WTC11 (cell line): ENCODE results near the gene OR2C3.

Experiments used
- CREB1 ChIP-seq: sonication (generic); formaldehyde crosslinking; IDR thresholded peaks from 2 replicates; pipeline ENCODE4 v1.8.0; 2023; ENCODE audit warnings: mild to moderate bottlenecking, missing genetic modification reagents
- CREM ChIP-seq: sonication (generic); formaldehyde crosslinking; IDR thresholded peaks from 2 replicates; pipeline ENCODE4 v1.8.1; 2022; ENCODE audit warnings: mild to moderate bottlenecking, missing genetic modification reagents, moderate library complexity
- ZNF121 ChIP-seq: sonication (generic); formaldehyde crosslinking; IDR thresholded peaks from 2 replicates; pipeline ENCODE4 v1.8.0; 2023; ENCODE audit warnings: missing genetic modification reagents
- ZNF317 ChIP-seq: sonication (generic); formaldehyde crosslinking; IDR thresholded peaks from 2 replicates; pipeline ENCODE4 v1.8.1; 2023; ENCODE audit warnings: low read depth, mild to moderate bottlenecking, moderate library complexity, missing genetic modification reagents, borderline replicate concordance
- TF ChIP-seq, protein P1 (sequence below): fragments of 250-450 bp; sonication (Bioruptor Pico); IDR thresholded peaks from 2 replicates; pipeline ENCODE4 v1.9.0; 2021; ENCODE audit warnings: mild to moderate bottlenecking
- TF ChIP-seq, protein P2 (sequence below): sonication (generic); formaldehyde crosslinking; IDR thresholded peaks from 2 replicates; pipeline ENCODE4 v1.8.1; 2023; ENCODE audit warnings: mild to moderate bottlenecking, missing genetic modification reagents, moderate library complexity
- TF ChIP-seq, protein P3 (sequence below): sonication (generic); formaldehyde crosslinking; IDR thresholded peaks from 2 replicates; pipeline ENCODE4 v1.8.0; 2022; ENCODE audit warnings: missing genetic modification reagents
- TF ChIP-seq, protein P4 (sequence below): sonication (generic); formaldehyde crosslinking; IDR thresholded peaks from 2 replicates; pipeline ENCODE4 v1.8.0; 2023; ENCODE audit warnings: missing genetic modification reagents
- TF ChIP-seq, protein P5 (sequence below): sonication (generic); formaldehyde crosslinking; IDR thresholded peaks from 2 replicates; pipeline ENCODE4 v1.8.1; 2022; ENCODE audit warnings: low read depth, missing genetic modification reagents, borderline replicate concordance
- TF ChIP-seq, protein P6 (sequence below): sonication (generic); formaldehyde crosslinking; IDR thresholded peaks from 2 replicates; pipeline ENCODE4 v1.8.0; 2022; ENCODE audit warnings: mild to moderate bottlenecking, missing genetic modification reagents
- TF ChIP-seq, protein P7 (sequence below): fragments of 200-600 bp; IDR thresholded peaks from 2 replicates; pipeline ENCODE4 v1.8.0; 2022; ENCODE audit warnings: antibody characterized with exemption
- TF ChIP-seq, protein P8 (sequence below): sonication (generic); formaldehyde crosslinking; IDR thresholded peaks from 2 replicates; pipeline ENCODE4 v1.8.1; 2023; ENCODE audit warnings: mild to moderate bottlenecking, missing genetic modification reagents
- TF ChIP-seq, protein P9 (sequence below): sonication (generic); formaldehyde crosslinking; IDR thresholded peaks from 2 replicates; pipeline ENCODE4 v1.8.0; 2022; ENCODE audit warnings: mild to moderate bottlenecking, missing genetic modification reagents

DNA sequence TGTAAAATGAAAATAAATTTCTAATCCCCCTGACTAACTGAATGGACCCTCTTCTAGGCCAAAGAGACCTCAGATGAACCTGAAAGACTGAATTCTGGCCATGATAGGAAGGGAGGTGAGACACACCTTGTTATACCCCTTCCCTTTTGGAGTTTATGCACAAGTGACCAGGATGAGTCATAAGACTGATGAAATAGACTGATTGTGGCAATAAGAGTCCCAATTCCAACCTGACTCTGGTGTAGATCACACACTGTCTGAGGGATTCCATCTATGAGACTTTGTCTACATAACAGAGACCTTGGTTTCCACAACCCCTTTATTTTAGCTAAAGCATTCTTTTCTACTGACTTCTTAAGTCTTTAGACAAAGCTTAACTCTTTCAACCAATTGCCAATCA is 38.4 kb upstream of the OR2C3 start:
- TF ChIP-seq, protein P1, sequence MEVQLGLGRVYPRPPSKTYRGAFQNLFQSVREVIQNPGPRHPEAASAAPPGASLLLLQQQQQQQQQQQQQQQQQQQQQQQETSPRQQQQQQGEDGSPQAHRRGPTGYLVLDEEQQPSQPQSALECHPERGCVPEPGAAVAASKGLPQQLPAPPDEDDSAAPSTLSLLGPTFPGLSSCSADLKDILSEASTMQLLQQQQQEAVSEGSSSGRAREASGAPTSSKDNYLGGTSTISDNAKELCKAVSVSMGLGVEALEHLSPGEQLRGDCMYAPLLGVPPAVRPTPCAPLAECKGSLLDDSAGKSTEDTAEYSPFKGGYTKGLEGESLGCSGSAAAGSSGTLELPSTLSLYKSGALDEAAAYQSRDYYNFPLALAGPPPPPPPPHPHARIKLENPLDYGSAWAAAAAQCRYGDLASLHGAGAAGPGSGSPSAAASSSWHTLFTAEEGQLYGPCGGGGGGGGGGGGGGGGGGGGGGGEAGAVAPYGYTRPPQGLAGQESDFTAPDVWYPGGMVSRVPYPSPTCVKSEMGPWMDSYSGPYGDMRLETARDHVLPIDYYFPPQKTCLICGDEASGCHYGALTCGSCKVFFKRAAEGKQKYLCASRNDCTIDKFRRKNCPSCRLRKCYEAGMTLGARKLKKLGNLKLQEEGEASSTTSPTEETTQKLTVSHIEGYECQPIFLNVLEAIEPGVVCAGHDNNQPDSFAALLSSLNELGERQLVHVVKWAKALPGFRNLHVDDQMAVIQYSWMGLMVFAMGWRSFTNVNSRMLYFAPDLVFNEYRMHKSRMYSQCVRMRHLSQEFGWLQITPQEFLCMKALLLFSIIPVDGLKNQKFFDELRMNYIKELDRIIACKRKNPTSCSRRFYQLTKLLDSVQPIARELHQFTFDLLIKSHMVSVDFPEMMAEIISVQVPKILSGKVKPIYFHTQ, result no peak
- TF ChIP-seq, protein P2, sequence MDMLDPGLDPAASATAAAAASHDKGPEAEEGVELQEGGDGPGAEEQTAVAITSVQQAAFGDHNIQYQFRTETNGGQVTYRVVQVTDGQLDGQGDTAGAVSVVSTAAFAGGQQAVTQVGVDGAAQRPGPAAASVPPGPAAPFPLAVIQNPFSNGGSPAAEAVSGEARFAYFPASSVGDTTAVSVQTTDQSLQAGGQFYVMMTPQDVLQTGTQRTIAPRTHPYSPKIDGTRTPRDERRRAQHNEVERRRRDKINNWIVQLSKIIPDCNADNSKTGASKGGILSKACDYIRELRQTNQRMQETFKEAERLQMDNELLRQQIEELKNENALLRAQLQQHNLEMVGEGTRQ, result no peak
- TF ChIP-seq, protein P3, sequence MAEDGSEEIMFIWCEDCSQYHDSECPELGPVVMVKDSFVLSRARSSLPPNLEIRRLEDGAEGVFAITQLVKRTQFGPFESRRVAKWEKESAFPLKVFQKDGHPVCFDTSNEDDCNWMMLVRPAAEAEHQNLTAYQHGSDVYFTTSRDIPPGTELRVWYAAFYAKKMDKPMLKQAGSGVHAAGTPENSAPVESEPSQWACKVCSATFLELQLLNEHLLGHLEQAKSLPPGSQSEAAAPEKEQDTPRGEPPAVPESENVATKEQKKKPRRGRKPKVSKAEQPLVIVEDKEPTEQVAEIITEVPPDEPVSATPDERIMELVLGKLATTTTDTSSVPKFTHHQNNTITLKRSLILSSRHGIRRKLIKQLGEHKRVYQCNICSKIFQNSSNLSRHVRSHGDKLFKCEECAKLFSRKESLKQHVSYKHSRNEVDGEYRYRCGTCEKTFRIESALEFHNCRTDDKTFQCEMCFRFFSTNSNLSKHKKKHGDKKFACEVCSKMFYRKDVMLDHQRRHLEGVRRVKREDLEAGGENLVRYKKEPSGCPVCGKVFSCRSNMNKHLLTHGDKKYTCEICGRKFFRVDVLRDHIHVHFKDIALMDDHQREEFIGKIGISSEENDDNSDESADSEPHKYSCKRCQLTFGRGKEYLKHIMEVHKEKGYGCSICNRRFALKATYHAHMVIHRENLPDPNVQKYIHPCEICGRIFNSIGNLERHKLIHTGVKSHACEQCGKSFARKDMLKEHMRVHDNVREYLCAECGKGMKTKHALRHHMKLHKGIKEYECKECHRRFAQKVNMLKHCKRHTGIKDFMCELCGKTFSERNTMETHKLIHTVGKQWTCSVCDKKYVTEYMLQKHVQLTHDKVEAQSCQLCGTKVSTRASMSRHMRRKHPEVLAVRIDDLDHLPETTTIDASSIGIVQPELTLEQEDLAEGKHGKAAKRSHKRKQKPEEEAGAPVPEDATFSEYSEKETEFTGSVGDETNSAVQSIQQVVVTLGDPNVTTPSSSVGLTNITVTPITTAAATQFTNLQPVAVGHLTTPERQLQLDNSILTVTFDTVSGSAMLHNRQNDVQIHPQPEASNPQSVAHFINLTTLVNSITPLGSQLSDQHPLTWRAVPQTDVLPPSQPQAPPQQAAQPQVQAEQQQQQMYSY (CRISPR knock-in tag), result no peak
- TF ChIP-seq, protein P4, sequence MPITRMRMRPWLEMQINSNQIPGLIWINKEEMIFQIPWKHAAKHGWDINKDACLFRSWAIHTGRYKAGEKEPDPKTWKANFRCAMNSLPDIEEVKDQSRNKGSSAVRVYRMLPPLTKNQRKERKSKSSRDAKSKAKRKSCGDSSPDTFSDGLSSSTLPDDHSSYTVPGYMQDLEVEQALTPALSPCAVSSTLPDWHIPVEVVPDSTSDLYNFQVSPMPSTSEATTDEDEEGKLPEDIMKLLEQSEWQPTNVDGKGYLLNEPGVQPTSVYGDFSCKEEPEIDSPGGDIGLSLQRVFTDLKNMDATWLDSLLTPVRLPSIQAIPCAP, result no peak
- TF ChIP-seq ZNF317 (CRISPR knock-in tag) (no peak), CREB1 (CRISPR knock-in tag) (no peak), ZNF121 (no peak), CREM (CRISPR knock-in tag) (no peak)
- TF ChIP-seq, protein P5, sequence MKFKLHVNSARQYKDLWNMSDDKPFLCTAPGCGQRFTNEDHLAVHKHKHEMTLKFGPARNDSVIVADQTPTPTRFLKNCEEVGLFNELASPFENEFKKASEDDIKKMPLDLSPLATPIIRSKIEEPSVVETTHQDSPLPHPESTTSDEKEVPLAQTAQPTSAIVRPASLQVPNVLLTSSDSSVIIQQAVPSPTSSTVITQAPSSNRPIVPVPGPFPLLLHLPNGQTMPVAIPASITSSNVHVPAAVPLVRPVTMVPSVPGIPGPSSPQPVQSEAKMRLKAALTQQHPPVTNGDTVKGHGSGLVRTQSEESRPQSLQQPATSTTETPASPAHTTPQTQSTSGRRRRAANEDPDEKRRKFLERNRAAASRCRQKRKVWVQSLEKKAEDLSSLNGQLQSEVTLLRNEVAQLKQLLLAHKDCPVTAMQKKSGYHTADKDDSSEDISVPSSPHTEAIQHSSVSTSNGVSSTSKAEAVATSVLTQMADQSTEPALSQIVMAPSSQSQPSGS (CRISPR knock-in tag), result no peak
- TF ChIP-seq, protein P6, sequence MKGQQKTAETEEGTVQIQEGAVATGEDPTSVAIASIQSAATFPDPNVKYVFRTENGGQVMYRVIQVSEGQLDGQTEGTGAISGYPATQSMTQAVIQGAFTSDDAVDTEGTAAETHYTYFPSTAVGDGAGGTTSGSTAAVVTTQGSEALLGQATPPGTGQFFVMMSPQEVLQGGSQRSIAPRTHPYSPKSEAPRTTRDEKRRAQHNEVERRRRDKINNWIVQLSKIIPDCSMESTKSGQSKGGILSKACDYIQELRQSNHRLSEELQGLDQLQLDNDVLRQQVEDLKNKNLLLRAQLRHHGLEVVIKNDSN (CRISPR knock-in tag), result no peak
- TF ChIP-seq, protein P7, sequence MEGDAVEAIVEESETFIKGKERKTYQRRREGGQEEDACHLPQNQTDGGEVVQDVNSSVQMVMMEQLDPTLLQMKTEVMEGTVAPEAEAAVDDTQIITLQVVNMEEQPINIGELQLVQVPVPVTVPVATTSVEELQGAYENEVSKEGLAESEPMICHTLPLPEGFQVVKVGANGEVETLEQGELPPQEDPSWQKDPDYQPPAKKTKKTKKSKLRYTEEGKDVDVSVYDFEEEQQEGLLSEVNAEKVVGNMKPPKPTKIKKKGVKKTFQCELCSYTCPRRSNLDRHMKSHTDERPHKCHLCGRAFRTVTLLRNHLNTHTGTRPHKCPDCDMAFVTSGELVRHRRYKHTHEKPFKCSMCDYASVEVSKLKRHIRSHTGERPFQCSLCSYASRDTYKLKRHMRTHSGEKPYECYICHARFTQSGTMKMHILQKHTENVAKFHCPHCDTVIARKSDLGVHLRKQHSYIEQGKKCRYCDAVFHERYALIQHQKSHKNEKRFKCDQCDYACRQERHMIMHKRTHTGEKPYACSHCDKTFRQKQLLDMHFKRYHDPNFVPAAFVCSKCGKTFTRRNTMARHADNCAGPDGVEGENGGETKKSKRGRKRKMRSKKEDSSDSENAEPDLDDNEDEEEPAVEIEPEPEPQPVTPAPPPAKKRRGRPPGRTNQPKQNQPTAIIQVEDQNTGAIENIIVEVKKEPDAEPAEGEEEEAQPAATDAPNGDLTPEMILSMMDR, result no peak
- TF ChIP-seq, protein P8, sequence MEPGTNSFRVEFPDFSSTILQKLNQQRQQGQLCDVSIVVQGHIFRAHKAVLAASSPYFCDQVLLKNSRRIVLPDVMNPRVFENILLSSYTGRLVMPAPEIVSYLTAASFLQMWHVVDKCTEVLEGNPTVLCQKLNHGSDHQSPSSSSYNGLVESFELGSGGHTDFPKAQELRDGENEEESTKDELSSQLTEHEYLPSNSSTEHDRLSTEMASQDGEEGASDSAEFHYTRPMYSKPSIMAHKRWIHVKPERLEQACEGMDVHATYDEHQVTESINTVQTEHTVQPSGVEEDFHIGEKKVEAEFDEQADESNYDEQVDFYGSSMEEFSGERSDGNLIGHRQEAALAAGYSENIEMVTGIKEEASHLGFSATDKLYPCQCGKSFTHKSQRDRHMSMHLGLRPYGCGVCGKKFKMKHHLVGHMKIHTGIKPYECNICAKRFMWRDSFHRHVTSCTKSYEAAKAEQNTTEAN (CRISPR knock-in tag), result no peak
- TF ChIP-seq, protein P9, sequence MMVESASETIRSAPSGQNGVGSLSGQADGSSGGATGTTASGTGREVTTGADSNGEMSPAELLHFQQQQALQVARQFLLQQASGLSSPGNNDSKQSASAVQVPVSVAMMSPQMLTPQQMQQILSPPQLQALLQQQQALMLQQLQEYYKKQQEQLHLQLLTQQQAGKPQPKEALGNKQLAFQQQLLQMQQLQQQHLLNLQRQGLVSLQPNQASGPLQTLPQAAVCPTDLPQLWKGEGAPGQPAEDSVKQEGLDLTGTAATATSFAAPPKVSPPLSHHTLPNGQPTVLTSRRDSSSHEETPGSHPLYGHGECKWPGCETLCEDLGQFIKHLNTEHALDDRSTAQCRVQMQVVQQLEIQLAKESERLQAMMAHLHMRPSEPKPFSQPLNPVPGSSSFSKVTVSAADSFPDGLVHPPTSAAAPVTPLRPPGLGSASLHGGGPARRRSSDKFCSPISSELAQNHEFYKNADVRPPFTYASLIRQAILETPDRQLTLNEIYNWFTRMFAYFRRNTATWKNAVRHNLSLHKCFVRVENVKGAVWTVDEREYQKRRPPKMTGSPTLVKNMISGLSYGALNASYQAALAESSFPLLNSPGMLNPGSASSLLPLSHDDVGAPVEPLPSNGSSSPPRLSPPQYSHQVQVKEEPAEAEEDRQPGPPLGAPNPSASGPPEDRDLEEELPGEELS, result no peak
